Hepatocyte (in vitro differentiated cells): ENCODE data around the gene NOS1AP. TPM values are rescaled to one million over a fixed set of nuclear protein-coding genes. Genes with fewer than 3 reads are reported as not detected.

Source experiments
- DNase-seq: peaks from one replicate; pipeline ENCODE4 v3.0.0-alpha.2; 2016; ENCODE audit warnings: low spot score
- H2AFZ ChIP-seq: fragments of 200-600 bp; sonication (generic); 2 replicates; pipeline ENCODE4 v1.6.0; 2016; ENCODE audit warnings: antibody characterized with exemption, mild to moderate bottlenecking
- H3K27ac ChIP-seq: fragments of 200-600 bp; sonication (generic); 2 replicates; pipeline ENCODE4 v1.5.1; 2016; ENCODE audit warnings: mild to moderate bottlenecking
- H3K27me3 ChIP-seq: fragments of 200-600 bp; sonication (generic); 2 replicates; pipeline ENCODE4 v1.6.1; 2016
- H3K36me3 ChIP-seq: fragments of 200-600 bp; sonication (generic); replicated peaks from 2 replicates; pipeline ENCODE4 v1.5.1; 2016; ENCODE audit warnings: low read depth; ENCODE audit not compliant: insufficient read depth
- H3K4me1 ChIP-seq: fragments of 200-600 bp; sonication (generic); 2 replicates; pipeline ENCODE4 v1.5.1; 2016; ENCODE audit warnings: mild to moderate bottlenecking, moderate library complexity; ENCODE audit not compliant: insufficient read depth
- H3K4me2 ChIP-seq: fragments of 200-600 bp; sonication (generic); 2 replicates; pipeline ENCODE4 v1.6.0; 2016
- H3K4me3 ChIP-seq: fragments of 200-600 bp; sonication (generic); 2 replicates; pipeline ENCODE4 v1.5.1; 2016; ENCODE audit warnings: mild to moderate bottlenecking
- H3K79me2 ChIP-seq: fragments of 200-600 bp; sonication (generic); 2 replicates; pipeline ENCODE4 v1.6.0; 2017; ENCODE audit warnings: mild to moderate bottlenecking
- H3K9me2 ChIP-seq: fragments of 200-600 bp; sonication (generic); replicated peaks from 2 replicates; pipeline ENCODE4 v1.6.0; 2017; ENCODE audit warnings: mild to moderate bottlenecking; ENCODE audit not compliant: insufficient read depth
- H3K9me3 ChIP-seq: fragments of 200-600 bp; sonication (generic); 2 replicates; pipeline ENCODE4 v1.5.1; 2016; ENCODE audit warnings: low read depth, mild to moderate bottlenecking
- H4K20me1 ChIP-seq: fragments of 200-600 bp; sonication (generic); 2 replicates; pipeline ENCODE4 v1.6.0; 2016; ENCODE audit warnings: mild to moderate bottlenecking; ENCODE audit not compliant: insufficient read depth, poor library complexity, severe bottlenecking
- EZH2 ChIP-seq: fragments of 200-600 bp; sonication (generic); IDR thresholded peaks from 2 replicates; pipeline ENCODE4 v1.6.1; 2016; ENCODE audit warnings: antibody characterized with exemption, mild to moderate bottlenecking, borderline replicate concordance
- EZH2phosphoT487 ChIP-seq: fragments of 200-600 bp; sonication (generic); IDR thresholded peaks from one replicate; pipeline ENCODE4 v1.6.1; 2018; ENCODE audit warnings: antibody characterized with exemption, mild to moderate bottlenecking, low read depth, moderate library complexity; ENCODE audit not compliant: unreplicated experiment, severe bottlenecking
- WGBS: methylation state at CpG from one replicate; pipeline ENCODE4 v1.1.6; 2016; ENCODE audit warnings: low lambda C conversion rate; ENCODE audit errors: missing lambda C conversion rate; 5-methylcytosine and 5-hydroxymethylcytosine counted together
- polyA plus RNA-seq: library from polyadenylated mRNA; unstranded; fragments of >200 nt; fragmentation: Nextera tagmentation; extraction: Ambion mirVana; gene quantifications from 2 replicates; pipeline ENCODE4 v1.2.1, GENCODE V29; 2016
- total RNA-seq: library from RNA; depleted of rRNA; stranded (reverse); fragments of >200 nt; gene quantifications from 2 replicates; pipeline ENCODE4 v1.2.3, GENCODE V29; 2014
- TF ChIP-seq, protein P1 (sequence below): fragments of 200-600 bp; sonication (generic); IDR thresholded peaks from 2 replicates; pipeline ENCODE4 v1.5.1; 2016; ENCODE audit warnings: antibody characterized with exemption, mild to moderate bottlenecking; ENCODE audit not compliant: poor library complexity

The NOS1AP gene
- total and polyA plus RNA-seq, 2 experiments from 2014 or later, result 0.97 to 4.4 TPM

DNA sequence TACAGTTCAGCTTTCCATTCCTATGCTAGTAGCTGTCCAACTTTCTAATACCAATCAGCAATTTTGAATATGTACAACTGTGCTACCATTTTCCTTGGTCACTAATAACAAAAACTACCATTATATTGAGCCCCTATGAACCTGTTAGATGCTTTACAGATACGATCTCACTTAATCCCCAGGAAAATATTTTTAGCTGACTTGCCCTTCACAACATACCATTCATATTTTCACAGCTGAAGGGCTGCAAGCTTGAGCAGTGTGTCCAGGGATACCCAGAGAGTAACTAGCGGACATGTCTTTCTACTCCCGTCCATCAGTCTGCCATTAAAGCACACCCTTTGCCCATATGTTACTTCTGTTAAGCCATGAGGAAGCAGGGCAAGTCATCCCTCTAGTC lies 166.7 kb downstream of the NOS1AP start:
- Histone ChIP-seq H3K27me3 (no peaks in the 10 kb centered on the region), H4K20me1 (no peaks in the 10 kb centered on the region), H3K79me2 (peaks cover 7% of the 10 kb centered on the region), H3K4me3 (no peak overlapping the region), H3K9me2 (no peaks in the 10 kb centered on the region), H3K4me1 (no peaks in the 10 kb centered on the region), H3K4me2 (no peak overlapping the region), H3K36me3 (no peaks in the 10 kb centered on the region), H2AFZ (no peak overlapping the region), H3K9me3 (no peaks in the 10 kb centered on the region), H3K27ac (no peak overlapping the region)
- 71% methylated on average over 3 of the region's 3 CpGs for WGBS
- DNase-seq, result no peak
- TF ChIP-seq EZH2phosphoT487 (no peak), EZH2 (no peak)
- TF ChIP-seq, protein P1, sequence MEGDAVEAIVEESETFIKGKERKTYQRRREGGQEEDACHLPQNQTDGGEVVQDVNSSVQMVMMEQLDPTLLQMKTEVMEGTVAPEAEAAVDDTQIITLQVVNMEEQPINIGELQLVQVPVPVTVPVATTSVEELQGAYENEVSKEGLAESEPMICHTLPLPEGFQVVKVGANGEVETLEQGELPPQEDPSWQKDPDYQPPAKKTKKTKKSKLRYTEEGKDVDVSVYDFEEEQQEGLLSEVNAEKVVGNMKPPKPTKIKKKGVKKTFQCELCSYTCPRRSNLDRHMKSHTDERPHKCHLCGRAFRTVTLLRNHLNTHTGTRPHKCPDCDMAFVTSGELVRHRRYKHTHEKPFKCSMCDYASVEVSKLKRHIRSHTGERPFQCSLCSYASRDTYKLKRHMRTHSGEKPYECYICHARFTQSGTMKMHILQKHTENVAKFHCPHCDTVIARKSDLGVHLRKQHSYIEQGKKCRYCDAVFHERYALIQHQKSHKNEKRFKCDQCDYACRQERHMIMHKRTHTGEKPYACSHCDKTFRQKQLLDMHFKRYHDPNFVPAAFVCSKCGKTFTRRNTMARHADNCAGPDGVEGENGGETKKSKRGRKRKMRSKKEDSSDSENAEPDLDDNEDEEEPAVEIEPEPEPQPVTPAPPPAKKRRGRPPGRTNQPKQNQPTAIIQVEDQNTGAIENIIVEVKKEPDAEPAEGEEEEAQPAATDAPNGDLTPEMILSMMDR, result no peak

DNA sequence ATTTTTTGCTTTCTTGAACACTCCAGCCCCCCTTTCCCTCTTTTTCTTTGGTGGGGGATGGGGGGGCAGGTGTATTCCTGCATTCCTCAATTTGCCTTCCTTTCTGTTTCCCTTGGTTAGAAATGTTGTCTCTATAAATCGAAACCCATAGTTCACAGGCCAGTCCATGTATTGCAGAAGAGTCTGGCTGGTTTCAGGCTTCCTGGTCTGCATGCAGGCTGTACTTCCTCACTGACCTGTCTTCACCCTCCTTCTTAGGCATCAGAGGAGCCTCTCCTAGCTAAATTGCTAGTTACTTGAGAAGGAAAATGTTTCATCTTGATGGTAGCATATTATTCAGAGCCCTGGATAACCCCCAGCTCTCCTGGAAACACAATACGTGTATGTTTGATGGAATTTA lies 167.1 kb downstream of the NOS1AP start:
- no peaks in the 10 kb centered on the region for H3K27me3 ChIP-seq
- H3K9me2 ChIP-seq, result no peaks in the 10 kb centered on the region
- no peaks in the 10 kb centered on the region for H4K20me1 ChIP-seq
- no peaks in the 10 kb centered on the region for H3K36me3 ChIP-seq
- H3K27ac ChIP-seq, result no peak overlapping the region
- H3K4me2 ChIP-seq, result no peak overlapping the region
- DNase-seq, result no peak
- H2AFZ ChIP-seq, result no peak overlapping the region
- no peaks in the 10 kb centered on the region for H3K4me1 ChIP-seq
- WGBS, result 79% methylated on average over 2 of the region's 2 CpGs
- H3K9me3 ChIP-seq, result no peaks in the 10 kb centered on the region
- TF ChIP-seq EZH2 (no peak), EZH2phosphoT487 (no peak)
- TF ChIP-seq, protein P1, result no peak
- H3K79me2 ChIP-seq, result peaks cover 7% of the 10 kb centered on the region
- H3K4me3 ChIP-seq, result no peak overlapping the region

DNA sequence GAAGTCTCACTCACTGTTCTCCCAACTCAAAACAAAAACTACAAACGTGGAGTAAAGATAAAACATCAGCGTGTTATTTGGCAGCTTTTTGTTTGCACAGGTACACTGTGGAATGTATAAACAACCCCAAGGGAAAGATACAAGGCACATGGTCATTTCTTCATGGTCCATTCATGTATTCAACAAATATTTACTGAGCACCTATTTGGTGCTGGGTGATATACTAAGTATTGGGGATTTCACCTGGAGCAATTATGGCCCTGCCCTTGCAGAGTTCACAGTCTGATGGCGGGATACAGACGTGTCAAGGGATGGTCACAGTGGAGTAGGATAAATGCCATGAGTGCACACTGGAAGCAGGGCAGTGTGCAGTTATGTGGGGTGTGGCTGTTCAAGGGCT lies 171.1 kb downstream of the NOS1AP start:
- no peak overlapping the region for H3K27ac ChIP-seq

More for the DNA sequence above, 171.1 kb downstream of the NOS1AP start:
- Histone ChIP-seq H3K36me3 (no peaks in the 10 kb centered on the region), H3K27me3 (no peaks in the 10 kb centered on the region), H4K20me1 (no peaks in the 10 kb centered on the region), H3K9me3 (no peaks in the 10 kb centered on the region), H2AFZ (no peak overlapping the region), H3K4me1 (no peaks in the 10 kb centered on the region), H3K4me3 (no peak overlapping the region), H3K79me2 (peaks cover 3% of the 10 kb centered on the region), H3K9me2 (no peaks in the 10 kb centered on the region), H3K4me2 (no peak overlapping the region)
- WGBS, result 61% methylated on average over 4 of the region's 4 CpGs
- TF ChIP-seq EZH2phosphoT487 (no peak), EZH2 (no peak)
- TF ChIP-seq, protein P1, result no peak
- DNase-seq, result no peak
